GM18907 (cell line): ENCODE data around the gene C4orf51.

ENCODE experiments used
- ATAC-seq: cut with Tn5 transposase; IDR thresholded peaks from one replicate; pipeline ENCODE4 v1.9.1; 2021; ENCODE audit warnings: mild to moderate bottlenecking, moderate library complexity; ENCODE audit not compliant: unreplicated experiment

C4orf51 gene

GRCh38 chr4:145743641-145744040 lies 63.7 kb downstream of the C4orf51 start:
- no peak for ATAC-seq

DNA sequence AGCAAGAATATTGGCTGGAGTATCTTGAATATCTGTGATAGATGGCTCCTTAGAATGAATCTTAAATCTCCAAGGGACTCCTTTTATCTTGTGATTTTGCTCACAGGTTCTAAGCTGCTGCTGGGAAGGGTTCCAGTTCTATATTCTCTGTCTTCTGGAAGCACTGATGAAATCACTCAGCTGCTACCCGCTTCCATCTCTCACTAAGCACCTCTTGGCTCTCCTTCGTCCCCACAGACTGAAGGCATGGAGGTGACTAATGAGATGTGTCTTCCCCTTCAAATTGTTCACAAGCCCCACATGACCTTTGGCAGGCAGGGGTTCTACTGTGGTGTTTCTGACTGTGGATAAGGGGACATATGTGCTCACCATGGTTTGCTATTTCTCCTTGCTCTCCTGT lies 75.9 kb downstream of the C4orf51 start:
- no peak for ATAC-seq

DNA sequence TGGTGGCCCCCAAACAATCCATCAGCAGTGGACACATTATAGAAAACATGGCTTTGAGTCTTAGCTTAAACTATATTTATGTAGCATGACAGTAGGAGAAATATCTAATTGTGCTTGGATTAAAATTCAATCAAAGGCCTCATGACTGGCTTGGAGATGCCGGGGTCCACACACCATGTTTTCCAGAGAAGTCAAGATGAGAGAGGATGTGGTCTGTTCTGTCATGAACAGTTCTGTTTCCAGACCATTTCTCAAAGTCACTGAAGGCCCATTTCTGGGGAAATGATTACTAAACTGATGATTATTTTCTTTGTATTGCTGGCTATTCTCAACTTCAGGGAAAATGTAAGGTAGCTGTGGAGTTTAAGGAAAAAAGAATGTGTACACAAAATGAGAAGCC lies 76.3 kb downstream of the C4orf51 start:
- no peak for ATAC-seq

GRCh38 chr4:145757188-145757587 lies 77.2 kb downstream of the C4orf51 start:
- ATAC-seq: no peak

- ATAC-seq: no peak
Observed at GRCh38 chr4:145760176-145760575, 80.2 kb downstream of the C4orf51 start.

DNA sequence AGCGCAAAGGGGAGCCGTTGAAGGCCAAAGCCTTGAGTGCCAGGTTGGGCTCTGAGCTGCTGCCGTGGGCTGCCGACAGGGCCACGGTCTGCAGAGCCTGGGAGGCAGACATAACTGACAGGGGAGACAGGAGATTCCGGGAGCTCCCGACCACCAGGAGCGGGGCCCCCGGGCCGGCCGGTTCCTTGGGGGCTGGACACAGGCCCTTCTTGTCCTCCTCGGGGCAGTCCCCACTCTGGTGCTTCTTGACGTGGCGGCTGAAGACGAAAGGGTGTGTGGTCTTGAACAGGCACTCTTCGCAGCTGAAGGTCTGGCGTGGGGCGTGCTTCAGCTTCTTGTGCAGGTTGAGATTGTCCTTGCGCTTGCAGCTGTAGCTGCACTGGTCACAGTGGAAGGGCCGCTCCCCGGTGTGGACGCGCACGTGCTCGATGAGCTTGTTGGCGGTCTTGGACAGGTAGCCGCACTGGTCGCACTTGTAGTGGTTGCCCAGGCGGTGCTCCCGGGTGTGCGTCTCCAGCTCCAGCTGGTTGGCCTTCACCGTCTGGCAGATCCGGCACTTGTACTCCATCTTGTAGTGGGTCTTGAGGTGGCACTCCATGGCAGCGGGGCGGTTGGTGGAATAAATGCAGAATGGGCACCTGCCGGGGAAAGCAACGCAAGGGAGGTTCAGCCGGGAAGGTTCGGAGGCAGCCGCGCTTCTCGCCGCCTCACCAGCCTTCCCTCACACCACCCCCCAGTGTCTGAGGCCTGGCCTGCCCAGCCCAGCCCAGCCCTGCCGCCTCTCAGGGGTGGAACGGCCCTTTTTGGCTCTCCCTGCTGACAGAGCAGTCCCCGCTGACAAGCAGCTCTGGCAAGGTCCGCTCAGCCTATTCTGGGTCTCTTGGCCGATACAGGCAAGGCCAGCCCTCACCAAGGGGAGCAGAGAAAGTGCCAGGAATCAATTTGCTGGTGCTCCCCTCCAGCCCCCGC lies 81.3 kb downstream of the C4orf51 start:
- no peak for ATAC-seq

DNA sequence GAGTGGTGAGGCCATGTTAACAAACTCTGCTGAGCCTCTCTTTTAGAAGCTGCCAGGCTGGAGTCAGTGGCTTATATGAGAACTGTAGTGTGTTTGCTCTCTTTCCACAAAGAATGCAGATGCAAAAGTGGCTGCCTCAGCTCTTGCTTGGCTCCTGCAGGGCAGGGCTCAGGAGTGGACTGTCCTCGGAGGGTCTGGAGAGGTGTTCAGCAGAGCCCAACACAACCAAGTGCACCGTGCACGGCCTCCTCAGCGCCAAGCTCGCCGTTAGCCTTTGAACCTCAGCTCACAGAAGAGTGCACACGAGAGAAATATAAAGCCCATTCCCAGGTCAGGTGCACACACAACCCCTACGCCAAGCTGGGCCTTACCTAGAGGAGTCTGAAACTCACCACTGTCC lies 82.8 kb downstream of the C4orf51 start:
- no peak for ATAC-seq

GRCh38 chr4:145763399-145763798 lies 83.5 kb downstream of the C4orf51 start:
- no peak for ATAC-seq

GRCh38 chr4:145766273-145766672 lies 86.3 kb downstream of the C4orf51 start:
- no peak for ATAC-seq

GRCh38 chr4:145769450-145770037 lies 89.6 kb downstream of the C4orf51 start:
- no peak for ATAC-seq

DNA sequence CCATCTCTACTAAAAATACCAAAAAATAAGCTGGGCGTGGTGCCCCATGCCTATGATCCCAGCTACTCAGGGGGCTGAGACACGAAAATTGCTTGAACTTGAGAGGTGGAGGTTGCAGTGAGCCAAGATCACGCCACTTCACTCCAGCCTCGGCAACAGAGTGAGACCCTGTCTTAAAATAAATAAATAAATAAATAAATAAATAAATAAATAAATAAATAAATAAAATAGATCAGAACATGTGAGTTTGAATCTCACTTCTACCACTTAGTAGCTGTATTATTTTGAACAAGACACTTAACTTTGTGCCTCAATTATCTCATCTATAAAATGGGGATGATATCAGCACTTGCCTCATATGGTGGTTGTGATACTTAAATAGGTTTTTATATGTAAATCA lies 90.2 kb downstream of the C4orf51 start:
- no peak for ATAC-seq

GRCh38 chr4:145772347-145772746 lies 92.4 kb downstream of the C4orf51 start:
- no peak for ATAC-seq

- peak; percentile 94 for ATAC-seq
Observed at GRCh38 chr4:145773581-145774234, 93.8 kb downstream of the C4orf51 start.

- no peak for ATAC-seq
Observed at GRCh38 chr4:145774473-145774872, 94.5 kb downstream of the C4orf51 start.

- no peak for ATAC-seq
Observed at GRCh38 chr4:145775406-145775805, 95.5 kb downstream of the C4orf51 start.

DNA sequence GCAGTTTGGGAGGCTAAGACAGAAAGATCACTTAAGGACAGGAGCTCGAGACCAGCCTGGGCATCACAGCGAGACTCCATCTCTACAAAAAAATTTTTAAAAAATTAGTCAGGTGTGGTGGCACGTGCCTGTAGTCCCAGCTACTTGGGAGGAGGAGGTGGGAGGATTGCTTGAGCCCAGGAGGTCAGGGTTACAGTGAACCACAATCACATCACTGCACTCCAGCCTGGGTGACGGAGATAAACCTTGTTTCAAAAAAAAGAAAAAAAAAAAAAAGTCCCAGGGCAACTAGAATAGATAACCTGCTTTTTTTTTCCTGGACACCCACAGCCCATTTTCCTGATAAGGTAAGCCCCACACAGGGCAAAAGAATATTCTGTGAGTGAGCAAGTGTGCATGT lies 96.3 kb downstream of the C4orf51 start:
- ATAC-seq: no peak

- ATAC-seq: no peak
Observed at GRCh38 chr4:145779319-145779801, 99.4 kb downstream of the C4orf51 start.

DNA sequence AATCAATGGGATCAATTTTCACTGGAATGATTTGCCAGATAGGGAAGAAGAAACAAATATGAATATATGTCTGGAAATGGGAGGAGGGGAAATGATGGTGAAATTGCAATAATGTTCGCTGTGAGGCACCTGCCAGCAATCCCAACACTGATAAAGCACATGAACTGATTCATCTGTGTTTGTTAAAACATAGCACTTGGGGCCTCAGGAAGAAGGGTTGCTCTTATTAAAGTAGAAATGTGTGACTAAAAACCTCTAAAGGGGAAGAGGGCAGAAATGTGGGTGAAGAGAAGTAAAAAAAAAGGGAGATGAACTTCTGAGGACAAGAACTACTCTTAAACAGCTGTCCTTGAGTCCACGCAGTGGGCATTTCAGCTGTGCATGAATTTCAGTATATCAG lies 101.4 kb downstream of the C4orf51 start:
- no peak for ATAC-seq
